Activated naive CD4-positive, alpha-beta T cell treated with anti-CD3 and anti-CD28 coated beads for 36 hours (primary cell): ENCODE measurements around the gene ST6GALNAC5. TPM values are rescaled to one million over a fixed set of nuclear protein-coding genes. Genes with fewer than 3 reads are reported as not detected.

Source experiments
- CTCF ChIA-PET: fragments of 350-600 bp; sonication (Branson Sonifier 250); formaldehyde crosslinking; loops from one replicate; lab custom pipeline; 2021; ENCODE audit warnings: antibody characterized with exemption; lab: Charles Lee
- DNase-seq: peaks from one replicate; pipeline ENCODE4 v3.0.0-alpha.2; 2020
- H3K27ac Mint-ChIP-seq: one replicate; pipeline ENCODE4 v1.8.0; 2021; ENCODE audit warnings: mild to moderate bottlenecking, mixed read lengths
- H3K27me3 Mint-ChIP-seq: one replicate; pipeline ENCODE4 v1.8.0; 2021; ENCODE audit warnings: low read depth, mixed read lengths
- H3K36me3 Mint-ChIP-seq: one replicate; pipeline ENCODE4 v1.8.0; 2021; ENCODE audit warnings: low read depth, mixed read lengths
- H3K4me1 Mint-ChIP-seq: one replicate; pipeline ENCODE4 v1.8.0; 2021; ENCODE audit warnings: low read depth, mixed read lengths
- H3K4me3 Mint-ChIP-seq: one replicate; pipeline ENCODE4 v1.8.0; 2021; ENCODE audit warnings: mild to moderate bottlenecking, moderate library complexity, mixed read lengths
- H3K9me3 Mint-ChIP-seq: one replicate; pipeline ENCODE4 v1.8.0; 2021; ENCODE audit warnings: mixed read lengths
- intact Hi-C: fragments of 100-400 bp; cut with micrococcal nuclease; formaldehyde crosslinking; loops from one replicate; pipeline ENCODE4 v1.15.1; 2023
- total RNA-seq, 2 experiments: library from RNA; stranded (reverse); gene quantifications; one replicate each; pipeline ENCODE4 v1.2.3, GENCODE V29; 2021

Gene ST6GALNAC5
- total RNA-seq, 2 experiments from 2014 or later = not detected

GRCh38 chr1:77044133-77044849, 177.0 kb downstream of the ST6GALNAC5 start:
- no peaks in the 10 kb centered on the region for H3K27me3 Mint-ChIP-seq
- intact Hi-C loops = no loop called here
- peak; percentile 20 for DNase-seq
- no peak overlapping the region for H3K4me3 Mint-ChIP-seq
- H3K4me1 Mint-ChIP-seq = peaks cover 26% of the 10 kb centered on the region
- no peaks in the 10 kb centered on the region for H3K9me3 Mint-ChIP-seq
- H3K36me3 Mint-ChIP-seq = no peaks in the 10 kb centered on the region
- CTCF ChIA-PET = no interaction called here
- no peak overlapping the region for H3K27ac Mint-ChIP-seq

- no peak overlapping the region for H3K27ac Mint-ChIP-seq
- no peak overlapping the region for H3K4me3 Mint-ChIP-seq
These were observed 180.3 kb downstream of the ST6GALNAC5 start for GRCh38 chr1:77047575-77047974.

GRCh38 chr1:77047978-77048614, 180.8 kb downstream of the ST6GALNAC5 start:
- H3K27me3 Mint-ChIP-seq = no peaks in the 10 kb centered on the region
- no peaks in the 10 kb centered on the region for H3K36me3 Mint-ChIP-seq
- no peak overlapping the region for H3K27ac Mint-ChIP-seq
- no peak for DNase-seq
- no peak overlapping the region for H3K4me3 Mint-ChIP-seq
- no peaks in the 10 kb centered on the region for H3K9me3 Mint-ChIP-seq
- intact Hi-C loops = no loop called here
- CTCF ChIA-PET = interaction anchor here (1.2 kb wide), 1 partner anchor 486 kb away, joined by 4 read pairs; no protein-coding TSS in a partner anchor
- H3K4me1 Mint-ChIP-seq = peaks cover 26% of the 10 kb centered on the region

More at GRCh38 chr1:77047575-77047974, 180.3 kb downstream of the ST6GALNAC5 start:
- Mint-ChIP-seq H3K27me3 (no peaks in the 10 kb centered on the region), H3K4me1 (peaks cover 26% of the 10 kb centered on the region), H3K9me3 (no peaks in the 10 kb centered on the region), H3K36me3 (no peaks in the 10 kb centered on the region)
- intact Hi-C loops = no loop called here
- CTCF ChIA-PET = interaction anchor here (1.2 kb wide), 1 partner anchor 486 kb away, joined by 4 read pairs; no protein-coding TSS in a partner anchor
- no peak for DNase-seq

- no peak for DNase-seq
- Mint-ChIP-seq H3K36me3 (no peaks in the 10 kb centered on the region), H3K9me3 (no peaks in the 10 kb centered on the region), H3K4me3 (no peak overlapping the region), H3K27me3 (no peaks in the 10 kb centered on the region), H3K4me1 (peaks cover 26% of the 10 kb centered on the region), H3K27ac (no peak overlapping the region)
- CTCF ChIA-PET = interaction anchor here (1.2 kb wide), 1 partner anchor 485 kb away, joined by 4 read pairs; no protein-coding TSS in a partner anchor
- intact Hi-C loops = no loop called here
These were observed 181.3 kb downstream of the ST6GALNAC5 start for GRCh38 chr1:77048615-77049005.

- H3K9me3 Mint-ChIP-seq = no peaks in the 10 kb centered on the region
These were observed 184.1 kb downstream of the ST6GALNAC5 start for GRCh38 chr1:77051425-77051824.

GRCh38 chr1:77056525-77056924, 189.2 kb downstream of the ST6GALNAC5 start:
- Mint-ChIP-seq H3K9me3 (no peaks in the 10 kb centered on the region), H3K4me1 (no peaks in the 10 kb centered on the region), H3K27ac (no peak overlapping the region), H3K4me3 (no peak overlapping the region), H3K27me3 (peaks cover 2% of the 10 kb centered on the region), H3K36me3 (no peaks in the 10 kb centered on the region)
- CTCF ChIA-PET = no interaction called here
- no peak for DNase-seq
- intact Hi-C loops = no loop called here

More at GRCh38 chr1:77051425-77051824, 184.1 kb downstream of the ST6GALNAC5 start:
- Mint-ChIP-seq H3K4me1 (peaks cover 20% of the 10 kb centered on the region), H3K4me3 (no peak overlapping the region), H3K27ac (no peak overlapping the region), H3K27me3 (no peaks in the 10 kb centered on the region), H3K36me3 (no peaks in the 10 kb centered on the region)
- DNase-seq = no peak
- intact Hi-C loops = no loop called here
- CTCF ChIA-PET = interaction anchor here (0.6 kb wide), 1 partner anchor 953 kb away, joined by 3 read pairs; no protein-coding TSS in a partner anchor

- intact Hi-C loops = no loop called here
- no peaks in the 10 kb centered on the region for H3K36me3 Mint-ChIP-seq
- peaks cover 2% of the 10 kb centered on the region for H3K27me3 Mint-ChIP-seq
- CTCF ChIA-PET = no interaction called here
- H3K27ac Mint-ChIP-seq = no peak overlapping the region
- H3K9me3 Mint-ChIP-seq = no peaks in the 10 kb centered on the region
- no peak for DNase-seq
- no peak overlapping the region for H3K4me3 Mint-ChIP-seq
- no peaks in the 10 kb centered on the region for H3K4me1 Mint-ChIP-seq
These were observed 190.8 kb downstream of the ST6GALNAC5 start for GRCh38 chr1:77057994-77058585.

- Mint-ChIP-seq H3K4me1 (no peaks in the 10 kb centered on the region), H3K36me3 (no peaks in the 10 kb centered on the region), H3K27ac (no peak overlapping the region), H3K9me3 (no peaks in the 10 kb centered on the region), H3K4me3 (no peak overlapping the region), H3K27me3 (peaks cover 2% of the 10 kb centered on the region)
- intact Hi-C loops = no loop called here
- no peak for DNase-seq
- CTCF ChIA-PET = interaction anchor here (0.5 kb wide), 1 partner anchor 474 kb away, joined by 3 read pairs; no protein-coding TSS in a partner anchor
These were observed 192.7 kb downstream of the ST6GALNAC5 start for GRCh38 chr1:77060000-77060399.

- H3K9me3 Mint-ChIP-seq = no peaks in the 10 kb centered on the region
- peaks cover 2% of the 10 kb centered on the region for H3K27me3 Mint-ChIP-seq
- no peaks in the 10 kb centered on the region for H3K36me3 Mint-ChIP-seq
- intact Hi-C loops = no loop called here
- CTCF ChIA-PET = no interaction called here
- DNase-seq = no peak
- no peak overlapping the region for H3K4me3 Mint-ChIP-seq
- no peak overlapping the region for H3K27ac Mint-ChIP-seq
- H3K4me1 Mint-ChIP-seq = no peaks in the 10 kb centered on the region
These were observed 193.9 kb downstream of the ST6GALNAC5 start for GRCh38 chr1:77061162-77061561.

GRCh38 chr1:77063118-77063517, 195.8 kb downstream of the ST6GALNAC5 start:
- intact Hi-C loops = no loop called here
- H3K36me3 Mint-ChIP-seq = no peaks in the 10 kb centered on the region
- H3K27ac Mint-ChIP-seq = no peak overlapping the region
- no peak for DNase-seq
- H3K4me1 Mint-ChIP-seq = no peaks in the 10 kb centered on the region
- no peak overlapping the region for H3K4me3 Mint-ChIP-seq
- no peaks in the 10 kb centered on the region for H3K9me3 Mint-ChIP-seq
- CTCF ChIA-PET = no interaction called here
- no peaks in the 10 kb centered on the region for H3K27me3 Mint-ChIP-seq

- H3K9me3 Mint-ChIP-seq = no peaks in the 10 kb centered on the region
- no peaks in the 10 kb centered on the region for H3K27me3 Mint-ChIP-seq
- DNase-seq = no peak
- intact Hi-C loops = no loop called here
- no peaks in the 10 kb centered on the region for H3K36me3 Mint-ChIP-seq
- H3K4me1 Mint-ChIP-seq = no peaks in the 10 kb centered on the region
- CTCF ChIA-PET = no interaction called here
- H3K27ac Mint-ChIP-seq = no peak overlapping the region
- H3K4me3 Mint-ChIP-seq = no peak overlapping the region
These were observed 197.0 kb downstream of the ST6GALNAC5 start for GRCh38 chr1:77064246-77064645.

- Mint-ChIP-seq H3K27ac (no peak overlapping the region), H3K4me3 (no peak overlapping the region), H3K9me3 (no peaks in the 10 kb centered on the region), H3K4me1 (no peaks in the 10 kb centered on the region), H3K27me3 (no peaks in the 10 kb centered on the region), H3K36me3 (no peaks in the 10 kb centered on the region)
- CTCF ChIA-PET = no interaction called here
- DNase-seq = no peak
- intact Hi-C loops = no loop called here
These were observed 198.5 kb downstream of the ST6GALNAC5 start for GRCh38 chr1:77065693-77066342.
